ENCODE data around the gene GARRE1. TPM values are rescaled to one million over a fixed set of nuclear protein-coding genes. Genes with fewer than 3 reads are reported as not detected.
A peak's percentile ranks its signal among the peaks of the same experiment; 100 is the strongest.

The GARRE1 gene
- total RNA-seq, 1 donor from 2014 or later, result 31.9 TPM

GRCh38 chr19:34257559-34257924 is 3.2 kb downstream of the GARRE1 start:
- TF ChIP-seq CTCF (IDR thresholded peaks at IDR 0.05; ENCODE audit: unreplicated experiment), result no peak
- peak overlapping the region; percentile 8 for H3K4me3 Mint-ChIP-seq (ENCODE audit: low read depth)
- no peaks in the 10 kb centered on the region for H3K27me3 Mint-ChIP-seq
- peaks cover 41% of the 10 kb centered on the region for H3K4me1 Mint-ChIP-seq (ENCODE audit: low read depth)
- H3K9me3 Mint-ChIP-seq (ENCODE audit: low read depth), result no peaks in the 10 kb centered on the region
- peak overlapping the region; percentile 93 for H3K27ac Mint-ChIP-seq
- H3K36me3 Mint-ChIP-seq (ENCODE audit: insufficient read depth), result peaks cover 2% of the 10 kb centered on the region
- no peak for DNase-seq (ENCODE audit: low spot score, unreplicated experiment)

- no peak for DNase-seq (ENCODE audit: low spot score, unreplicated experiment)
- no peak overlapping the region for H3K4me3 Mint-ChIP-seq (ENCODE audit: low read depth)
- H3K27ac Mint-ChIP-seq, result peak overlapping the region; percentile 21
Observed at GRCh38 chr19:34259367-34260095, 5.2 kb downstream of the GARRE1 start.

GRCh38 chr19:34260771-34261173 is 6.4 kb downstream of the GARRE1 start:
- Mint-ChIP-seq H3K27me3 (no peaks in the 10 kb centered on the region), H3K36me3 (ENCODE audit: insufficient read depth) (peaks cover 4% of the 10 kb centered on the region), H3K27ac (no peak overlapping the region), H3K9me3 (ENCODE audit: low read depth) (no peaks in the 10 kb centered on the region), H3K4me3 (ENCODE audit: low read depth) (no peak overlapping the region), H3K4me1 (ENCODE audit: low read depth) (peaks cover 32% of the 10 kb centered on the region)
- TF ChIP-seq CTCF (IDR thresholded peaks at IDR 0.05; ENCODE audit: unreplicated experiment), result no peak
- no peak for DNase-seq (ENCODE audit: low spot score, unreplicated experiment)

More at GRCh38 chr19:34259367-34260095, 5.2 kb downstream of the GARRE1 start:
- Mint-ChIP-seq H3K27me3 (no peaks in the 10 kb centered on the region), H3K4me1 (ENCODE audit: low read depth) (peaks cover 39% of the 10 kb centered on the region), H3K36me3 (ENCODE audit: insufficient read depth) (peaks cover 4% of the 10 kb centered on the region), H3K9me3 (ENCODE audit: low read depth) (no peaks in the 10 kb centered on the region)
- TF ChIP-seq CTCF (IDR thresholded peaks at IDR 0.05; ENCODE audit: unreplicated experiment), result no peak

GRCh38 chr19:34261334-34262109 is 7.2 kb downstream of the GARRE1 start:
- DNase-seq (ENCODE audit: low spot score, unreplicated experiment), result no peak
- TF ChIP-seq CTCF (IDR thresholded peaks at IDR 0.05; ENCODE audit: unreplicated experiment), result no peak
- H3K27me3 Mint-ChIP-seq, result no peaks in the 10 kb centered on the region
- no peak overlapping the region for H3K4me3 Mint-ChIP-seq (ENCODE audit: low read depth)
- H3K36me3 Mint-ChIP-seq (ENCODE audit: insufficient read depth), result peaks cover 4% of the 10 kb centered on the region
- H3K27ac Mint-ChIP-seq, result peak overlapping the region; percentile 66
- H3K9me3 Mint-ChIP-seq (ENCODE audit: low read depth), result no peaks in the 10 kb centered on the region
- H3K4me1 Mint-ChIP-seq (ENCODE audit: low read depth), result peaks cover 31% of the 10 kb centered on the region

GRCh38 chr19:34263745-34264237 is 9.4 kb downstream of the GARRE1 start:
- H3K4me1 Mint-ChIP-seq (ENCODE audit: low read depth), result peaks cover 25% of the 10 kb centered on the region
- no peaks in the 10 kb centered on the region for H3K27me3 Mint-ChIP-seq
- no peak overlapping the region for H3K27ac Mint-ChIP-seq
- DNase-seq (ENCODE audit: low spot score, unreplicated experiment), result no peak
- no peak for TF ChIP-seq CTCF (IDR thresholded peaks at IDR 0.05; ENCODE audit: unreplicated experiment)
- H3K36me3 Mint-ChIP-seq (ENCODE audit: insufficient read depth), result peaks cover 7% of the 10 kb centered on the region
- no peak overlapping the region for H3K4me3 Mint-ChIP-seq (ENCODE audit: low read depth)
- no peaks in the 10 kb centered on the region for H3K9me3 Mint-ChIP-seq (ENCODE audit: low read depth)
